Activated CD8-positive, alpha-beta memory T cell treated with anti-CD3 and anti-CD28 coated beads, Interleukin-2, amount 10 ng/mL, durations not matched to agents 7 days and 5 days (primary cell): ENCODE results near the gene DOCK9. TPM values are rescaled to one million over a fixed set of nuclear protein-coding genes. Genes with fewer than 3 reads are reported as not detected.

Experiments used
- ATAC-seq: fragments of 150-1000 bp; cut with Tn5 transposase; one replicate; pipeline ENCODE4 v1.10.0; 2021; ENCODE audit warnings: moderate library complexity
- CTCF ChIA-PET: fragments of 350-600 bp; sonication (Branson Sonifier 250); formaldehyde crosslinking; loops from one replicate; lab custom pipeline; 2021; ENCODE audit warnings: antibody characterized with exemption; lab: Charles Lee
- DNase-seq: peaks from one replicate; pipeline ENCODE4 v3.0.0-alpha.2; 2020
- H3K27ac Mint-ChIP-seq: one replicate; pipeline ENCODE4 v1.8.0; 2021; ENCODE audit warnings: mild to moderate bottlenecking, mixed read lengths
- H3K27me3 Mint-ChIP-seq: one replicate; pipeline ENCODE4 v1.8.0; 2021; ENCODE audit warnings: mixed read lengths
- H3K36me3 Mint-ChIP-seq: one replicate; pipeline ENCODE4 v1.8.0; 2021; ENCODE audit warnings: mild to moderate bottlenecking, mixed read lengths
- H3K4me1 Mint-ChIP-seq: one replicate; pipeline ENCODE4 v1.8.0; 2021; ENCODE audit warnings: mixed read lengths
- H3K4me3 Mint-ChIP-seq: one replicate; pipeline ENCODE4 v1.8.0; 2021; ENCODE audit warnings: mild to moderate bottlenecking, moderate library complexity, mixed read lengths
- H3K9me3 Mint-ChIP-seq: one replicate; pipeline ENCODE4 v1.8.0; 2022; ENCODE audit warnings: low read depth, mixed read lengths
- total RNA-seq, 2 experiments: library from RNA; stranded (reverse); gene quantifications; one replicate each; pipeline ENCODE4 v1.2.3, GENCODE V29; 2021

DOCK9 gene
- total RNA-seq, 2 experiments from 2014 or later, result 37.5 to 79.9 TPM

DNA sequence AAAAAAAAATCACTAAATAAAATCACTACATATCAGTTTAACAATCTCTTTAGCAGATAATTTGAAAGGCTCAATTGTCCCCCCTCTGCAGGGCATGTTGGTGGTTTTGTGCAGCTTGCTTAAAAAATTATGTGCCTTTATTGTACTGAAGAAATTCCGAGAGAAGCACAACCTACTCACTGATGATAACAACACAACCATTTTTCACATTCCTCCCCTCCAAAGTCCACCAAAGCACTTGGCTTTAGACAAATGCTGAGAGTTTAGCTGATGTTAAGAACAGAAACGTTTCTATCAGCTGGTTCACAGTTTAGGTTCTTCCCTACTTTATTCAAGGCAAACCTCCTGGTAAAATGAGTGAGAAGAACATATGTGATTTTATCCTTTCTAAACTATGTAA lies 923 bp downstream of the DOCK9 start:
- Mint-ChIP-seq H3K4me3 (no peak overlapping the region), H3K4me1 (peaks cover 22% of the 10 kb centered on the region), H3K27me3 (no peaks in the 10 kb centered on the region), H3K27ac (no peak overlapping the region), H3K36me3 (no peaks in the 10 kb centered on the region), H3K9me3 (no peaks in the 10 kb centered on the region)
- no peak for ATAC-seq
- CTCF ChIA-PET, result no interaction called here
- DNase-seq, result no peak

DNA sequence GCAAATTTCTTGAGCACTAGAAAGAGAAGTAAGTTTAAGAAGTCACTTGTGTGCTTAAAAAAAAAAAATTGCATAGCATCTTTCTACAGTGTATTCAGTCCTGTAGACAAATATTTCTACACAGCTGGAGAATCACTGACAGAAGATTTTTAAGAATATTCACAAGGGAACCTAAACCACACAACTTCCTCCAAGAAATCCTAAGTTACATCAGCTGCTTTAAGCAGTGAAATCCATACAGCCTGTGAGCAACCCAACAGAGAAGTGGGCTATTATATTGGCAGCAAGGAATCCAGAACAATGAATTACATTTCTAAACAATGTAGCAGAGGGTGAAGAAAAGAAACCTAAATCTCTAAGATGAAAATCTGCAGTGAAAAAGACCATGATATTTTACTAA lies 1.5 kb downstream of the DOCK9 start:
- no peaks in the 10 kb centered on the region for H3K9me3 Mint-ChIP-seq
- H3K4me3 Mint-ChIP-seq, result no peak overlapping the region
- ATAC-seq (no peak), DNase-seq (no peak)
- H3K27me3 Mint-ChIP-seq, result no peaks in the 10 kb centered on the region
- peaks cover 16% of the 10 kb centered on the region for H3K4me1 Mint-ChIP-seq
- H3K27ac Mint-ChIP-seq, result no peak overlapping the region
- no peaks in the 10 kb centered on the region for H3K36me3 Mint-ChIP-seq
- CTCF ChIA-PET, result no interaction called here

GRCh38 chr13:98975822-98976261 lies 2.0 kb downstream of the DOCK9 start:
- ATAC-seq (no peak), DNase-seq (no peak)
- H3K9me3 Mint-ChIP-seq, result no peaks in the 10 kb centered on the region
- CTCF ChIA-PET, result no interaction called here
- H3K36me3 Mint-ChIP-seq, result no peaks in the 10 kb centered on the region
- H3K4me3 Mint-ChIP-seq, result no peak overlapping the region
- H3K4me1 Mint-ChIP-seq, result peaks cover 13% of the 10 kb centered on the region
- H3K27ac Mint-ChIP-seq, result no peak overlapping the region
- no peaks in the 10 kb centered on the region for H3K27me3 Mint-ChIP-seq

DNA sequence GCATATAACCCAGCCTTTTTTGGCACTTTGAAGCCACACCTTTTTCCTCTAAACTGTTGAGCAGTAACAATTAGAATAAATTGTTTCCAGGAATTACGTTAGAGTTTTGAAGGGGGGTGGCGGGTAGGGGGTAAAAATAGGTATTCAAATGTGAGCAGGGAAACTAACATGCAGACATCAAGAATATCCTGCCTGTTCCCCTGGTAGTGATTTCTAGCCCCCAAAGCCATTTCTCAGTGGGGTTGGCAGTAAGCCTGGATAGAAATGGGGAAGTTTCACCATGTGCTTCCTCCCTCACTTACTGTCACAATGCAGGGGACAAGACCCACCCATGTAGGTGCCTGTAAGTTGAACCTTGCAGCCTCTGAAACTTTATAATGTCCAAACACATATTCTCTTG lies 3.8 kb downstream of the DOCK9 start:
- CTCF ChIA-PET, result no interaction called here
- DNase-seq (no peak), ATAC-seq (no peak)
- Mint-ChIP-seq H3K4me3 (no peak overlapping the region), H3K27ac (no peak overlapping the region), H3K36me3 (no peaks in the 10 kb centered on the region), H3K4me1 (peaks cover 19% of the 10 kb centered on the region), H3K27me3 (no peaks in the 10 kb centered on the region), H3K9me3 (no peaks in the 10 kb centered on the region)

- H3K27me3 Mint-ChIP-seq, result no peaks in the 10 kb centered on the region
- H3K4me1 Mint-ChIP-seq, result peaks cover 25% of the 10 kb centered on the region
- no peak overlapping the region for H3K4me3 Mint-ChIP-seq
- H3K27ac Mint-ChIP-seq, result no peak overlapping the region
- H3K36me3 Mint-ChIP-seq, result no peaks in the 10 kb centered on the region
- DNase-seq (no peak), ATAC-seq (no peak)
- no peaks in the 10 kb centered on the region for H3K9me3 Mint-ChIP-seq
- CTCF ChIA-PET, result interaction anchor here (1.0 kb wide), 1 partner anchor 14 kb away, joined by 4 read pairs; no protein-coding TSS in a partner anchor
Observed at GRCh38 chr13:98972627-98973026, 5.2 kb downstream of the DOCK9 start.

- Mint-ChIP-seq H3K4me3 (no peak overlapping the region), H3K27ac (no peak overlapping the region), H3K9me3 (no peaks in the 10 kb centered on the region)
Observed at GRCh38 chr13:98972059-98972458, 5.8 kb downstream of the DOCK9 start.

GRCh38 chr13:98970330-98970729 lies 7.5 kb downstream of the DOCK9 start:
- CTCF ChIA-PET, result interaction anchor here (0.8 to 1.7 kb wide), 2 partner anchors 13 to 18 kb away, joined by 3 to 4 read pairs; no protein-coding TSS in a partner anchor
- ATAC-seq (no peak), DNase-seq (no peak)
- H3K9me3 Mint-ChIP-seq, result no peaks in the 10 kb centered on the region
- H3K4me3 Mint-ChIP-seq, result no peak overlapping the region
- no peak overlapping the region for H3K27ac Mint-ChIP-seq
- H3K27me3 Mint-ChIP-seq, result no peaks in the 10 kb centered on the region
- H3K36me3 Mint-ChIP-seq, result peaks cover 3% of the 10 kb centered on the region
- H3K4me1 Mint-ChIP-seq, result peaks cover 14% of the 10 kb centered on the region

More at GRCh38 chr13:98972059-98972458, 5.8 kb downstream of the DOCK9 start:
- H3K27me3 Mint-ChIP-seq, result no peaks in the 10 kb centered on the region
- DNase-seq (no peak), ATAC-seq (no peak)
- H3K36me3 Mint-ChIP-seq, result no peaks in the 10 kb centered on the region
- H3K4me1 Mint-ChIP-seq, result peaks cover 25% of the 10 kb centered on the region
- CTCF ChIA-PET, result no interaction called here

DNA sequence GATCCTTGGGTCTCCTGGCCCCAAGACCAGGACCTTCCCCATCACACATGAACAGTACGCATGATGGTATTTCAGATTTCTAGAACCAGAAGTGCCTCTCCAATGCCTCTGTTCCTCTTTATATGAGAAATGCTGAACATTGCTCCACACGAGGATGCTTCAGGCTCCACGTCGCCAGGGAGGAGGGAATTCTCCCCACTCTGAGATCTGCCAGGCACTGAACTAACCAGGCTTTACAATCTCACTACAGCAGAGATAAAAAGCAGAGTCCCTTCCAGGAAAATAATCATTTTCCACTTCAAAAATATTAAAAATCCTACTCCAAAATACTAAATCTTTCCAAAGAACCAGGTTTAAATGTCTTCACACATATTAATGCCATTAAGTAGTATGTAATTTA lies 10.4 kb downstream of the DOCK9 start:
- no peak for DNase-seq
- no peaks in the 10 kb centered on the region for H3K9me3 Mint-ChIP-seq
- CTCF ChIA-PET, result no interaction called here
- no peak overlapping the region for H3K4me3 Mint-ChIP-seq
- peaks cover 11% of the 10 kb centered on the region for H3K4me1 Mint-ChIP-seq
- ATAC-seq, result no peak
- H3K36me3 Mint-ChIP-seq, result peaks cover 3% of the 10 kb centered on the region
- H3K27me3 Mint-ChIP-seq, result no peaks in the 10 kb centered on the region
- no peak overlapping the region for H3K27ac Mint-ChIP-seq

DNA sequence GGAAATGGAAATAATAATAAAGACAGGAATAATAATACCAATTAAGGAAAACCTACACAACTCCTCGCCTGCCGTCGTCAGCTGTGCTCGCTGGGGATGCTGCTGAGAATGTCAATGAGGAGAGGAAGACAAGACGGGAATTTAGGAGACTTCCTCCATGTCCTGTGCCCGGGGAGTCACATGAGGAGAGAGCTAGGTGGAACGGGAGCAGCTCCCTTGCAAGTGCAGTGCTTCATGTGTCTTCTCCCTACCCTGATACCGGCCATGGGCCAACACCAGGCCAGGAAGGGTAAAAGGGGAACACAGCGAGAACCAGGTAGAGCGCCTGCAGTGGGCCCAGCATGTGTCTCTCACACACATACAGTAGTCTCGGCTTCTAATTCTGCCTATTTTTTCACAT lies 11.8 kb downstream of the DOCK9 start:
- Mint-ChIP-seq H3K27me3 (no peaks in the 10 kb centered on the region), H3K9me3 (no peaks in the 10 kb centered on the region), H3K4me1 (peaks cover 11% of the 10 kb centered on the region), H3K27ac (no peak overlapping the region), H3K4me3 (no peak overlapping the region), H3K36me3 (peaks cover 3% of the 10 kb centered on the region)
- CTCF ChIA-PET, result no interaction called here
- no peak for ATAC-seq
- no peak for DNase-seq

- H3K4me3 Mint-ChIP-seq, result no peak overlapping the region
- no peak for ATAC-seq
- H3K36me3 Mint-ChIP-seq, result peaks cover 3% of the 10 kb centered on the region
- H3K4me1 Mint-ChIP-seq, result peaks cover 11% of the 10 kb centered on the region
- no peak for DNase-seq
- H3K27ac Mint-ChIP-seq, result no peak overlapping the region
- H3K27me3 Mint-ChIP-seq, result no peaks in the 10 kb centered on the region
- CTCF ChIA-PET, result no interaction called here
- H3K9me3 Mint-ChIP-seq, result no peaks in the 10 kb centered on the region
Observed at GRCh38 chr13:98965325-98965724, 12.5 kb downstream of the DOCK9 start.

GRCh38 chr13:98963917-98964316 lies 13.9 kb downstream of the DOCK9 start:
- ATAC-seq, result no peak
- H3K9me3 Mint-ChIP-seq, result no peaks in the 10 kb centered on the region

DNA sequence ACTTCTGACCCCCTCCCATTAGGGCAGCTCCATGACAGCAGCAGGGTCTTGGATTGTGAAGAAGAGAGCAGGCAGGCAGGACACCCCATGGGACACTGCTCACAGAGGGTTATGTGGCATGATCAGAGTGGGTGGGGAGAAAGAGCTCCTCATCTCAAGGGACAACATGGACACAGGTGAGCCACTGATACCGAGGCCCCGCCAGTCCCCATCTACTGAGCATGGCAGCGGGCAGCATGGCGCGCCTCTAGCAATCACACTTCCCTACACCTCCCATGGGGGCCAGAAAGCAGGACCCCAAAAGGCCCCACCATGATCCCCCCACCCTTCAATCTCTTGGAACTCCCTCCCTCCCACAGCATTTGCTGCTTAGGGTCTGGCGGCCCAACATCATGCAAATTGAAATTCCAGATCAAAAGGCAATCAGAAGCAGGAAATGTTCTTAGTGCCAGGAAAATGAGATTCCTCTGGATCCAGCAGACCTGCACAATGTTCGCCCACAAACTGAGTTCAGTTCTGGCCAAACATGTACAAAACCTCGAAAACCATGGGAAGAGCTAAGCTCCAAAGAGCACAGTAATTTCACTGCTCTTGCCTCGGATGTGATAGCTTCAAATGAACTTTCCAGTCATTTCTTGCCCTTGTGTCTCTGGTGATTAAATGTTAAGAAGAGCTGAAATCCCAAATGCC lies 14.8 kb downstream of the DOCK9 start:
- Mint-ChIP-seq H3K9me3 (no peaks in the 10 kb centered on the region), H3K4me3 (no peak overlapping the region), H3K27ac (no peak overlapping the region), H3K36me3 (peaks cover 3% of the 10 kb centered on the region), H3K4me1 (peaks cover 3% of the 10 kb centered on the region), H3K27me3 (no peaks in the 10 kb centered on the region)
- ATAC-seq (no peak), DNase-seq (no peak)
- CTCF ChIA-PET, result interaction anchor here (1.6 kb wide), 1 partner anchor 19 kb away, joined by 3 read pairs; no protein-coding TSS in a partner anchor

More at GRCh38 chr13:98963917-98964316, 13.9 kb downstream of the DOCK9 start:
- Mint-ChIP-seq H3K4me1 (peaks cover 7% of the 10 kb centered on the region), H3K27me3 (no peaks in the 10 kb centered on the region), H3K4me3 (no peak overlapping the region), H3K36me3 (peaks cover 3% of the 10 kb centered on the region), H3K27ac (no peak overlapping the region)
- CTCF ChIA-PET, result interaction anchor here (1.6 kb wide), 1 partner anchor 19 kb away, joined by 3 read pairs; no protein-coding TSS in a partner anchor
- no peak for DNase-seq

DNA sequence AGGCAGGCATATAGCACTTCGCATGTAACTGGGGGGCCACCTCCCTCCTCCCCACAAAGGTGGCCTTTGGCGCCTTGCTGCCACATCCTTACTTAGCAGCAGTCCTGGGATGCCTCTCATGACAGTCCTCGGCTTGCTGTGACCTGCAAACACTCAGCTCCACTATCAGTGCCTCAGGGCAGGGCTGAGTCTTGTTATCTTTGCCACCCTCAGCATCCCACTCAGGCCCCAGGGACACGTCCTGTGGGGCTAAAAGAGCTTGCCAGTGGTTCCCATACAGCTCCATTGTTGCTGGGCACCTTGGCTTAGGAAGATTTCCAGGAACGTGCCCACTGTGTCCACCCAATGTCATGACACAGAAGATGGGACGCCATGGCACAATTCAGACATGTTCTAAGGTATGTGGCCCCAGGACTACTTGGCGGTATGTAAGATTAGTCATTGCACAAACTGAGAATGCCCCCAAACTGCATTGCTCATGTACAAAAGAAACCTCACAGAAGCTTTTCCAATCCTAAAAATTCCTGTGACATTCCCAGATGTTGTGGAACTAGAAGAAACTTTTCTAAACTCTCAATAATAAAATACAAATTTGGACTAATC lies 16.3 kb downstream of the DOCK9 start:
- no peaks in the 10 kb centered on the region for H3K9me3 Mint-ChIP-seq
- no peak overlapping the region for H3K4me3 Mint-ChIP-seq
- CTCF ChIA-PET, result no interaction called here
- H3K27ac Mint-ChIP-seq, result no peak overlapping the region
- peaks cover 3% of the 10 kb centered on the region for H3K36me3 Mint-ChIP-seq
- ATAC-seq (no peak), DNase-seq (no peak)
- H3K27me3 Mint-ChIP-seq, result no peaks in the 10 kb centered on the region
- peaks cover 3% of the 10 kb centered on the region for H3K4me1 Mint-ChIP-seq
